HG03565 (cell line): ENCODE results near the gene ILF2.

ENCODE experiments used
- ATAC-seq: cut with Tn5 transposase; IDR thresholded peaks from one replicate; pipeline ENCODE4 v1.9.1; 2021; ENCODE audit warnings: mild to moderate bottlenecking, moderate library complexity; ENCODE audit not compliant: unreplicated experiment

Gene ILF2

DNA sequence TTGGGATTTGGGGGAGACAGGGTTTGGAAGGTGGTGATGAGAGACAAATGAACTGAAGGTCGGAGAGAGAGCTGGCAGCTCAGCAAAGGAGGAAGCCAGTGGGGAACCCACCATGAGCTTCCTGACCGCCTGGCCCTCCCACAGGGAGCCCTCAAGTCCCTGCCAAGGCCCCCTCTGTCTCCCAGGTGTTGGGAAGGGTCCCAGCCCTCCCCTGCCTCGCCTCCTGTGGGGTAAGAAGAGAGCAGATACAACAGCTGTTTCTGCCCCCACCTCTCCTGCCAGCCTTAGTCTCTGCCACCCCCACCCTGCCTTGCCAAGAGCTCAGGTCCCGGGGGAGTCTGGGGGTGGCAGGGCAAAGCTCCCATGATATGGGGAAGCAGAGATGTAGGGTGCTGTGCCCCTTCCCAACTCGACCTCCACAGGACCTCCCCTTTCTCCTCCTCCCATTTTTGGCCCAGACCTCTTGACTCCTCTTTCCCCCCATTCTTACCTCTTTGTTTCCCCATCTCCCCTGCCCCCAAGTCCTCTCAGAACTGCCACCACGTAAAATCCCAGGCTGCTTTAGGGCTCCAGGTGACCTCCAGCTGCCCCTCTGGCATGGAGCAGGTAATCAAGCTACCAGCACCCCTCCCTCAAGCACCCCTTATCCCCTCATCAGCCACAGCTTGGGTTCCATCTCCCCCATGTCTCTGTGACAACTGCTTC lies 42.0 kb downstream of the ILF2 start:
- ATAC-seq = no peak

DNA sequence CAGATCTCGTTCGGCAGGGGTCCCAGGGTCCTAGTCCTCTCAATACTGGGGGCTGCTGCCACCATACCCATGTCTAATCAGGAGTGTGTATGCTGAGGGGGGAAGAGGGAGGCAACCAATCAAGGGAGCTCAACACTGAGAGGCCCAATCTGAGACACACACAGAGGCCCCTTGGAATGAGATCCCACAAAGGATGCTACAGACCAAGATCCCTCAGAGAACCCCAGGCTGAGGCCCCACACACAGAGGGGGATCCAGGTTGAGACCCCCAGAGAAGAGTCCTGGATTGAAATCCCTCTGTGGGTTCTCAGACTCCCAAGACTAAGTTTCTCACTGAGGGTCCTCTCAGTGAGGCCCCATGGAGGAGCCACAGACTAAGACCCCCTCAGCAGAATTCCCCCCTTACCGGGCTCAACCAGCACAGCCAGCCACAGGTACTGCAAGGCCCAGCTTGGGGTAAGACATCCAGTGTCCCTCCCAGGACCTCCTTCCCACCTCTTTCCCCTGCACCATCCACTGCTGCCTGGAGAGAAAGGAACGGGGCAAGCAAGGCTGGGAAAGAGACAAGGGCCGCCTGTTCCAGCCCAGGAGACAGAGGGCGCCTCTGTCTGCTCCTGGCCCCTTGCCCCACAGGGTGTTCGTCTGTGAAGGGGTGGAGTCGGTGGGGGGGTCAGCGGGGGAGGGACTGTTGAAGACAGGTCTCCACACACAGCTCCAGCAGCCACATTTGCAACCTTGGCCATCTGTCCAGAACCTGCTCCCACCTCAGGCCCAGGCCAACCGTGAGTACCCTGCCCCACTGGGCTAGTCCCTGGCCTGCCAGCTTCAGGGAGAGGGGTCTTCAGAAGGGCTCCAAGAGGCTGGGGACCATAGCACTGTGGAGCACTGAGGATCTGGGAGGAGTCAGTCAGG lies 42.8 kb downstream of the ILF2 start, which contains the start of gene S100A1:
Gene S100A1 (plus strand): TSS at position 720 of the 912 bp plus-strand sequence. CDS start 2,088 bp downstream, outside the sequence.
- ATAC-seq = no peak

DNA sequence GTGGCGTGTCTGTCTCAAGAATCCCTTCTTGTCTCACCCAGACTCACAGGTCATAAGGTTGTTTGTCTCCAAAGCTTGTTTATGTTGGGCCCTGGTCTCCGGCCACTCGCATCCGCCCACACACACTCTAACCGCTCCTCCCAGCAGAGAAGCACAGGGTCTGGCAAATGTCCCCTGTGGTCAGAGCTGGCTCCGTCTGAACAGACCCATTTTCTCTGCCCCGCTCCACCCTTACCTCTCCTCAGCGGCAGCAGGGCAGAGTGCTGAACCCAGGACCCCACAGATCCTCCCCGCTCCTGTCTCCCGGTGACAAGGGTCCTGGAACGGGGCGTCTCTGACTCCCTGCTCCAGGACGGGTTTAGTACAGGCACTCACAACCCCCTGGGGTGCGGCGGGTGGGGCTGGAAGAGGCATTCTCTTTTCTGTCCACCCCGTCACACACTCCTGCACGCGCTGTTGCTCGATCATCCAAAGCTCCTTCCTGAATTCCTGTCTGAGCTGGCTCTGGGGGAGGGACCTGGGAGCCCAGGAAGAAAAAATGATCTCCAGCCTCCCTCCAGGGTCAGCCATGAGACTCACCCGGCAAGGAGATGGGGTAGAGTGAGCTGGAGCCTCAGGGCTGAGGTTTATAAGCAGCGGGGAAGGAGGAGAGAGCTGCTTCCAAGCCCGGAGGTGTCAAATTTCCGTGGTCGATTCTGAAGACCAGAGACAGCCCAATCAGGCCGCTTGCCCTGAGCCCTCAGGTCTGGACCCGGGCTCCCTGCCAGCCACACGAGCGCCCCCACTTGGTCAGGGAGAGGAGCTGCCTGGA lies 43.7 kb downstream of the ILF2 start, which contains the start of gene S100A13:
Gene S100A13 (minus strand): TSS at position 602 of the 811 bp plus-strand sequence. CDS start 1,033 bp downstream, outside the sequence.
- no peak for ATAC-seq

DNA sequence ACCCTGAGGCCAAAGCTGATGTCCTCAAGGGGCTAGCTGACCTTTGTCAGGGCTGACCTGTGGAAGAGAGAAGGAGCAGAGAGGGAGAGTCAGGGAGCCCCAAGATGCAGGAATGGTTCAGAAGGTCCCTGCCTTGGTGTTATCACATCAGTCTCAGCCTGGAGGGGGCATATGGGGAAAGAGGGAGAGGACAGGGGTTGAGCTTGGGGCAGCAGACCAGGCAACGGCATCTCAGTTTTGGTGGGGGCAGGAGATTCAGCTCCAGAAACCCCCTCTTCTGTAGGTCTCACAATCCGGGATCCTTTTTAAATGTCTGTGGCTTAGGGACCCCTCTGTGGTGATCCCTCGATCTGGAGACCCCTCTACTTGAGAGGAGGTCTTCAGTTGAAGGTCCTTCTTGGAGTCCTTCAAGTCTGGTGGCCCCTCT lies 44.3 kb downstream of the ILF2 start:
- ATAC-seq = no peak

DNA sequence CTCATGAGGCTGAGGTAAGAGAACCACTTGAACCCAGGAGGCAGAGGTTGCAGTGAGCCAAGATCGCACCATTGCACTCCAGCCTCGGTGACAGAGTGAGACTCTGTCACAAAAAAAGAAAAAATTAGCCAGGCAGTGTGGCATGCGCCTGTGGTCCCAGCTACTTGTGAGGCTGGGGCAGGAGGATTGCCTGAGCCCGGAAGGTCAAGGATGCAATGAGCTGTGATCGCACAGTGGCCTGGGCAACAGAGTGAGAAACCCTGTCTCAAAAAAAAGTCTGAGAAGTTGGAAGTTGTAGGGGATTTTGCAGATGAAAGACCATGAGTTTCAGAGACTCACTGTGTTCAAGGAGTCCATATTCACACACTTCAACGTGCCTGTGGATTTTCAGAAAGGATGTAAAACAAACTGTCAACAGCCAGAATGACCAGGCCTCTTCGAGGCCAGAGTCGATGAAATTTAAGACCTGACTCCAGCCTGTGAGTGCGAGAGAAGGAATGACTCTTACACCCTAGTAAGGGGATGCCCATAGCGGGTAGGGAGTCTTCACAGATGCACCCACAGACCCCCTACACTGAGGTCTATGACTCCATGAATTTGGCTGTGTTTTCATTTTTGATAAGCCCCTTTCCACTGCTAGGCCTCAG lies 45.7 kb downstream of the ILF2 start:
- no peak for ATAC-seq

DNA sequence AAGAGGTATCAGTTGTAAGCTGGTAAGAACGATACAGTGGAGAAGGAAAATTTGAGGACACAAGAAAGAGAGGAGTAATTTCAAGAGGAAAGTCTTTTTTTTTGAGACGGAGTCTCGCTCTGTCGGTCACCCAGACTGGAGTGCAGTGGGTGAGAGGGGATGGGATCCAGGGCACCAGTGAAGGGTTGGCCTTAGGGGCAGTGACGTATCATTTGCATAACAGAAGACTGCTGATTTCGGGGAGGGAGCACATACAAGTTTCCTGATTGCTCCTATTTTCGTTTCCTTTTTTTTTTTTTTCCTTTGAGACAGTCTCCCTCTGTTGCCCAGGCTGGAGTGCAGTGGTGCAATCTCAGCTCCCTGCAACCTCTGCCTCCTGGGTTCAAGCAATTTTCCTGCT lies 47.7 kb downstream of the ILF2 start:
- ATAC-seq = no peak

DNA sequence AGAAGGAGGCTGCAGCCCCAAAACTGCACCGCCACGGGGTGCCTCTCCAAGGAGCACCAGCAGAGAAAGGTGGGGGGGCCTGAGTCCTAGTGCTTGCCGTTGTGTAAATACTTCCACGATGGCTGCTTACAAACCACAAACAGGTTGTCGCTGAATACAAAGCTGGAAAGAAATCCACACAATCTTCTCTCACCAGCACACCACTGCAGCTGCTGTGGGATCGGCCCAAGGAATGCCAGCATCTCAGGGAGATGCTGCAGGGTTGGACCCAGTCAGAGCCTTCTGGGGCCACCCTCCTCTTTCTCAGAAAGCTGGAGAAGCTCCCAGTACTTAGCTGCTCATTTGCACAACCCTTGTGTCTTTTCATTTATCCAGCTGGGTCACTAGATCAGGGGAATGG lies 51.6 kb downstream of the ILF2 start:
- no peak for ATAC-seq

DNA sequence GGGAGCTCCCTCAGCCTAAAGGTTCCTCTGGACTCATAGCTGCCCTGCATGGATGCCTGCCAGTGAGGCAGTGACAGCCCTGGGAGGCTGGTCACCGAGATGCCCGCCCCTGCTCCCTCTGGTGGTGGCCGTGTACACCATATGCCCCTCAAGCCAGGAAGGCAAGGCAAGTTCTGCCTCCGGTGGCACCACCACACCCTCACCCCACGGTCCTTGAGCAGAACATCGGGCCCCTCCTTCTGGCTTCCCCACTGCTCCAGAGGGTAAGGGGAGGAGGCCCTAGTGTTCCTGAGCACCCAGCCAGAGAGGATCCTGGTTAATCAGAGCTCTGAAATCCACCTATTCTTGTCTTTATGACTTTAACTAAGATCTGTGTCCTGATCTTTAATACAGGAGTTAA lies 53.1 kb downstream of the ILF2 start:
- ATAC-seq = no peak

DNA sequence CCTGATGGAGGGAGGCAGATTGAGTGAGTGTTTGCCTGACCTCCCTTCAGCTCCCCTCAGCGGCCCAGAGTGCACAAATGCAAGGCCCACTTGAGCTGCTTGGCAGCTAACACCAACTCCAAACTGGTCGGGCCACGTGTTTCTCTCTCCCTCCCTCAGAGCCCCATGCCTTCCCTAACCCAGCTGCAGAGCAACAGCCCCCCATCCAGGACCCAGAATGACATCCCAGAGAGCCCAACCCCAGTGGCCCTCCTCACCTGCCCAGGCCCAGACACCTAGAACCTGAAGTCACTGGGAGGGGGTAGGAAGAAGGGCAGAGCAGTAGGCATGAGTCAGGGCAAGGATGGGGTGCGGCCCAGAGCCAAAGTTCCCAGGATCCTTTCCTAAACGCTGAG lies 53.9 kb downstream of the ILF2 start:
- no peak for ATAC-seq

DNA sequence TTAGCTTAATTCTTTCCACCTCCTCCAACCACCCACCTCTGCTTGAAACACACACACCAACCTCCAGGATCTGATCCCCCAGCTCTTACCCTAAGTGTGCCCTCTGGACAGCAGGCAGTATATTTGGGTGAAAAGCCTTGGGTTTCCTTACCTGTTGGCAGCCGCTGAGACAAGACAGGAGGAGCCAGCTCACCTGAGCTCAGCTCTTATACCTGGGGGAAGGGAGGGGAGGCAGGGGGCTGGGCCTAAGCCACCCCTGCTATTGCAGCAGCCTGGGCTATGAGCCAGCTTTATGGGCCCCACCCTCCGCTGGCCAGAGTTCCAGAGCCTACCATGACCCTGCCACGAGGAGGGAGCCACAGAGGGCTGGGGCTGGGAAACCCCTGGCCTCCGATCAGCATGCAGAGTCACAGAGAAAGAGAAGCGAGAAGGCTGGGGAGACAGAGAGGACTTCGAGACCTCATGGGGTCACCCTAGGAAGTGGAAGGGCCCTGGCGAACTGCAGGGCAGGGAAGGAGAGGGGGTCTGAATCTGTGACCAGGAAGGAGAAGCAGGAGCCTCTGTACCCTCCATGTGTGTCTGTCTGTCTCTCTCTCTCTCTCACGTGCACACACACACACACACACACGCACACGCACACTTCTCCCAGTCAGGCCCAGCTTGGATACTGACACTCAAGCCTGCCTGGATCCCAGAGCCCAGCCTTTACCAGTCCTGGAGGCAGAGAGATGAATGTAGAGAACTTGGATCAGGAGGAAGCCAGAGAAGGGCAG lies 54.5 kb downstream of the ILF2 start, which contains the start of gene S100A14:
Gene S100A14 (minus strand): TSS at position 182 of the 773 bp plus-strand sequence. CDS start 467 bp downstream, outside the sequence.
- no peak for ATAC-seq

DNA sequence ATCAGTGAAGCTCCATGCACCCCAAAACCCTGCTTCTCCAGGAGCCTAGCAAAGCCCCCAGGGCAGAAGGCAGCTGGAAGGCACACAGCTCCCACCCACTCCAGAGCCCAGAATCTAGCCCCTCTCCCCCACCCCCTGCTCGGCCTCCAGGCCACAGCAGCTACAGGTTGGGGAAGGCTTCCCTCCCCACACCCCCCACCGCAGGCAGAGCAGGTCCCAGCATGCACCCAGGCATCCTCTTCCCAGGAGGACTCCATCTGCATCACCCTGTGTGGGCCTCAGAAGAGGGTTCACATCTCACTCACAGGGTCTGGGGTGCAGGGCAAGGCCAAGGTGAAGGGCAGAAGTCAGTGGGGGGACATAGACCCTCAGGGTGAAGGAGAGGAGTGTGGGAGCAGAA lies 55.4 kb downstream of the ILF2 start:
- no peak for ATAC-seq

DNA sequence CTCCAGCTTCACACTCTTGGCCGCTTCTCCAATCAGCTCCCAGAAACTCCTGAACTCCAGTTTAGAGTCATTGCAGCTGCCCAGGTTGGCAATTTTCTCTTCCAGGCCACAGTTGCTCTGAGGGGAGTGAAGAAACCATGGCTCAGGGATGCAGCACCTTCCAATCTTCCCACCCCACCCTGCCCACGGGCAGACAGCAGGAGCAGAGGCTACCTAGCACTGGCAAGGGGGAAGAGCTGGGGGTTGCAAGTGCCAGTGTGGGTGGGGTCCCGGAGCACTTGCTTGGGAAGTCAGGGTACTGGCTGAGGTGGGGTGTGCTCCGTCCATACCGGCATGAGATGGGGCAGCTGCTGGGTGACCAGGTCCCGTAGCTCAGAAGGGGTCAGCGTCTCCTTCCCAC lies 55.9 kb downstream of the ILF2 start:
- no peak for ATAC-seq

DNA sequence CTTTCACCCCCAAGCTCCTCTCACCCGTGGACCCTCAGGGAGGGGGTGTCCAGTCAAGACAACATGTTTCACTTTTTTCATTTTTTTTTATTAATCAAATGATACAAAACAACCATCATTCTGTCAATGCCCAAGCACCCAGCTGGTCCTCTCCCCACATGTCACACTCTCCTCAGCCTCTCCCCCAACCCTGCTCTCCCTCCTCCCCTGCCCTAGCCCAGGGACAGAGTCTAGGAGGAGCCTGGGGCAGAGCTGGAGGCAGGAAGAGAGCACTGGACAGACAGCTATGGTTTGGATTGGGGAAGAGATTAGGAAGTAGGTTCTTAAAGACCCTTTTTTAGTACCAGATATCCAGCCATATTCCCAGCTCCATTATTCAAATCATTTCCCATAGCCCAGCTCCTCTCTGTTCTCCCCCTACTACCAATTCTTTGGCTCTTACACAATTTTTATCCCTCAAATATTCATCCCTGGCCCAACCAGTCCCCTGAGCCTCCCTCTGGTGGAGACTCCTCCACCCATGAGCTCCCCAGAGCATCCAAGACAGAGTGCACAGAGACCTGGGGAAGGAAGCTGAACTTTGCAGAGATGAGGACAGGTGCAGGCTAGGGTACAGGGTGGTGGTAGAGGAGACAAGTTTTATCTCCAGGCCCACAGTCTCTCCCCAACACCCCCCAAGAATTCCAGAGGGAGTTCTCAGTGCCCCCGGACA lies 56.4 kb downstream of the ILF2 start:
- ATAC-seq = no peak

DNA sequence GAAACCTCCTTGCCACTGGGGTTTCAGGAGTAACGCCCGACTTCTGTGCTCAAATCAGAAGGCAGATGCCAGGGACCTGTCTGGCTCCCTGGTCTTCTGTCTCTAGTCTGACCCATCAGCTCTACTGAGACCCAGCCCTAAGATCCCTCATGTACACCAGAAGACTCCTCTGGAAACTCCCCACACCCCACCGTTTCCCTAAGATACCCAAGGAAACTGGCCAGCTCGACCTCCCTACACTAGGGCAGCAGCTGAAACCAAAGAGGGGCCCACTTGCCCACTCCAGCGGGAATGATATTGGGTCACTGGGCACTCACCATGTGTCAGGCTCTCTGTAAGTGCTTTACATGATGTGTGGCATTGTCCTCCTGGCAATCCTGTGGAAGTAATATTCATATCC lies 57.4 kb downstream of the ILF2 start:
- ATAC-seq = no peak

DNA sequence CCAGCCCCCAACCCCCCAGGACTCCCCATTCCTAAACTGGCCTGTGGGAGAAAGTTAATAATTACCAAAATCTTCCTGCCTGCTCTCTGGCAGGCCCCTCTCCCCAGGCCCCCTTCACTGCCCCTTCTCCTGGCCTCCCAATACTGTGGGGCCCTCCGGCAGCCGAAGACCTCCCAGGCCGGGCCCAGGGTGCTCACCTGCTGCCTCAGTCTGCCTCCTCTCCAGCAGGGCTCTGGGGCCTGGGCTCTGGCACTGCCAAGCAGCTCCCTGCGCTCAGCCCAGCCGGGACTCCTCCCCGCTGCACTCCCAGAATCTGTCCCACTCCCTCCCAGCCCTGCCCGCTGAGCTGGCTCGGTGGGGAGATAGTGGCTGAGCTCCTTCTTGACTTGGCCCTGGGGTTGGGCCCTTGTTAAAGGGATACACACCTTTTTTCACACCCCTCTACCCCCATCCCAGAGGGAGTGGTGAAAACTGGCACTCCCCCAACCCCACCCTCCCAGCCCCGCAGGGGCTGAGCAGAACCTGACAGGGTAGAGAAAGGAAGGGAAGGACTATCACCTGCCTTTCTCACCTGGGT lies 58.0 kb downstream of the ILF2 start, which contains the start of gene S100A16:
Gene S100A16 (minus strand): TSS at position 383 of the 577 bp plus-strand sequence. CDS start 4,986 bp downstream, outside the sequence.
- no peak for ATAC-seq

DNA sequence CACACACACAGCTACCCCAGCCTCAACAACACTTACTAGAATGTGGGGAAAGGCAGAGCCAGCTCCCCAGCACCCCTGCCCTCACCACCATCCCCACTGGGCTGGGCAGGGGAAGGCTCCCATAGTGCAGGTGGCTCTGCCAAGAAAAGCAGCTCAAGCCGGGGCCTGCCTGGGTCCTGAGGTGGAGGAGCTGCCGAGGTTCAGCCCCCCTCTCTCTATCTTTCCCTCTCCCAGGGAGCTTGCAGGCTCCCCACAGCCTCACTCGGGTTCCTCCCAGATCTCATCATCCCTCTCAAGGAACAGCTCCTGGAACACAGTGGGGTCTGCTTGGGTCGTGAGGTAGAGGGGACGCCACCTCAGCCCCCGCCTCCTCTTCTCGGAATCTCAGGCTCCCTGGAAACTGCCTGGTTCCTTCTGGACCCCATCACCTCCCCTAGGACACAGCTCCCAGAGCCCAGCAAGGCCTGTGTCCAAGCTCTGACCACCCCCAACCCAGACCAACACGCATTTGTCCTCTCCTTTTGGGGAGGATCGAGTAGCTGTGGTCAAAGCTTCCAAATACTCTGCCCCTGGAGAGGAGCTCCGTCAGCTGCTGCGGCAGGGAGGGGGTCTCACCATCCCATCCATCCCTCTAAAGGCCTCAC lies 58.6 kb downstream of the ILF2 start:
- no peak for ATAC-seq
